A549 (cell line): ENCODE measurements around the gene CDX1.

Experiments used
- BHLHE40 ChIP-seq: IDR thresholded peaks from 2 replicates; pipeline ENCODE4 v1.6.1; 2012; ENCODE audit warnings: low read depth, low read length, inconsistent platforms
- CEBPB ChIP-seq, 2 experiments: fragments of >200 bp in 1 of 2; sonication (Bioruptor Twin) in 1 of 2; formaldehyde crosslinking in 1 of 2; IDR thresholded peaks; 2 replicates each; pipeline ENCODE4 v1.6.1; 2012 to 2016
- CHD2 ChIP-seq: fragments of 150-350 bp; IDR thresholded peaks from 2 replicates; pipeline ENCODE4 v1.6.1; 2014; ENCODE audit warnings: low read length; ENCODE audit not compliant: partially characterized antibody
- JUN ChIP-seq, 2 experiments: fragments of >200 bp; sonication (Bioruptor Twin); formaldehyde crosslinking; IDR thresholded peaks; 2 replicates in 1 of 2; 3 replicates in 1 of 2; pipeline ENCODE4 v1.6.1; 2016 to 2017
- MYC ChIP-seq: IDR thresholded peaks from 2 replicates; pipeline ENCODE4 v1.6.1; 2012; ENCODE audit warnings: mild to moderate bottlenecking, inconsistent platforms, low read length, improper control_type of control experiment, borderline replicate concordance
- POLR2A ChIP-seq: IDR thresholded peaks from 2 replicates; pipeline ENCODE4 v1.6.1; 2012; ENCODE audit warnings: mild to moderate bottlenecking, low read length
- RAD21 ChIP-seq, 2 experiments: fragments of >200 bp in 1 of 2; sonication (Bioruptor Twin) in 1 of 2; formaldehyde crosslinking in 1 of 2; IDR thresholded peaks in 1 of 2; conservative IDR thresholded peaks in 1 of 2; 2 replicates in 1 of 2; 3 replicates in 1 of 2; pipeline ENCODE4 v1.6.1; 2012 to 2018; ENCODE audit warnings: inconsistent platforms in 1 of 2
- RFX5 ChIP-seq: fragments of 450-650 bp; IDR thresholded peaks from 2 replicates; pipeline ENCODE4 v1.7.1; 2014; ENCODE audit warnings: antibody characterized with exemption, mild to moderate bottlenecking, moderate library complexity
- SMC3 ChIP-seq: fragments of >200 bp; sonication (Bioruptor Twin); formaldehyde crosslinking; IDR thresholded peaks from 3 replicates; pipeline ENCODE4 v1.6.1; 2018; ENCODE audit warnings: inconsistent platforms
- SREBF2 ChIP-seq: fragments of 450-650 bp; IDR thresholded peaks from 2 replicates; pipeline ENCODE4 v1.6.1; 2014; ENCODE audit warnings: mild to moderate bottlenecking, moderate library complexity
- TF ChIP-seq, protein P1 (sequence below): fragments of >200 bp; sonication (Bioruptor Twin); formaldehyde crosslinking; IDR thresholded peaks from 3 replicates; pipeline ENCODE4 v1.5.1; 2016
- TF ChIP-seq, protein P2 (sequence below): IDR thresholded peaks from 2 replicates; pipeline ENCODE4 v1.6.1; 2012
- TF ChIP-seq, protein P3 (sequence below): fragments of 250-450 bp; sonication (Bioruptor Pico); IDR thresholded peaks from 2 replicates; pipeline ENCODE4 v1.5.0; 2021; ENCODE audit warnings: mild to moderate bottlenecking, moderate library complexity, borderline replicate concordance

- TF ChIP-seq POLR2A = no peak
- TF ChIP-seq MYC = no peak
- TF ChIP-seq, protein P1, sequence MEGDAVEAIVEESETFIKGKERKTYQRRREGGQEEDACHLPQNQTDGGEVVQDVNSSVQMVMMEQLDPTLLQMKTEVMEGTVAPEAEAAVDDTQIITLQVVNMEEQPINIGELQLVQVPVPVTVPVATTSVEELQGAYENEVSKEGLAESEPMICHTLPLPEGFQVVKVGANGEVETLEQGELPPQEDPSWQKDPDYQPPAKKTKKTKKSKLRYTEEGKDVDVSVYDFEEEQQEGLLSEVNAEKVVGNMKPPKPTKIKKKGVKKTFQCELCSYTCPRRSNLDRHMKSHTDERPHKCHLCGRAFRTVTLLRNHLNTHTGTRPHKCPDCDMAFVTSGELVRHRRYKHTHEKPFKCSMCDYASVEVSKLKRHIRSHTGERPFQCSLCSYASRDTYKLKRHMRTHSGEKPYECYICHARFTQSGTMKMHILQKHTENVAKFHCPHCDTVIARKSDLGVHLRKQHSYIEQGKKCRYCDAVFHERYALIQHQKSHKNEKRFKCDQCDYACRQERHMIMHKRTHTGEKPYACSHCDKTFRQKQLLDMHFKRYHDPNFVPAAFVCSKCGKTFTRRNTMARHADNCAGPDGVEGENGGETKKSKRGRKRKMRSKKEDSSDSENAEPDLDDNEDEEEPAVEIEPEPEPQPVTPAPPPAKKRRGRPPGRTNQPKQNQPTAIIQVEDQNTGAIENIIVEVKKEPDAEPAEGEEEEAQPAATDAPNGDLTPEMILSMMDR = no peak
- no peak for TF ChIP-seq RAD21 (conservative IDR thresholded peaks at IDR 0.05 in 1 of 2, IDR thresholded peaks at IDR 0.05 in 1 of 2)
- no peak for TF ChIP-seq JUN (IDR thresholded peaks at IDR 0.05)
- TF ChIP-seq CEBPB (IDR thresholded peaks at IDR 0.05) = no peak
- TF ChIP-seq, protein P2, sequence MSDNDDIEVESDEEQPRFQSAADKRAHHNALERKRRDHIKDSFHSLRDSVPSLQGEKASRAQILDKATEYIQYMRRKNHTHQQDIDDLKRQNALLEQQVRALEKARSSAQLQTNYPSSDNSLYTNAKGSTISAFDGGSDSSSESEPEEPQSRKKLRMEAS = no peak
- TF ChIP-seq SMC3 = no peak
- no peak for TF ChIP-seq SREBF2
- no peak for TF ChIP-seq RFX5
- no peak for TF ChIP-seq BHLHE40
- no peak for TF ChIP-seq CHD2
- TF ChIP-seq, protein P3, sequence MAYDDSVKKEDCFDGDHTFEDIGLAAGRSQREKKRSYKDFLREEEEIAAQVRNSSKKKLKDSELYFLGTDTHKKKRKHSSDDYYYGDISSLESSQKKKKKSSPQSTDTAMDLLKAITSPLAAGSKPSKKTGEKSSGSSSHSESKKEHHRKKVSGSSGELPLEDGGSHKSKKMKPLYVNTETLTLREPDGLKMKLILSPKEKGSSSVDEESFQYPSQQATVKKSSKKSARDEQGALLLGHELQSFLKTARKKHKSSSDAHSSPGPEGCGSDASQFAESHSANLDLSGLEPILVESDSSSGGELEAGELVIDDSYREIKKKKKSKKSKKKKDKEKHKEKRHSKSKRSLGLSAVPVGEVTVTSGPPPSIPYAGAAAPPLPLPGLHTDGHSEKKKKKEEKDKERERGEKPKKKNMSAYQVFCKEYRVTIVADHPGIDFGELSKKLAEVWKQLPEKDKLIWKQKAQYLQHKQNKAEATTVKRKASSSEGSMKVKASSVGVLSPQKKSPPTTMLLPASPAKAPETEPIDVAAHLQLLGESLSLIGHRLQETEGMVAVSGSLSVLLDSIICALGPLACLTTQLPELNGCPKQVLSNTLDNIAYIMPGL (CRISPR knock-in tag) = no peak
These were observed 20.3 kb downstream of the CDX1 start for GRCh38 chr5:150186897-150187296.
